Measurements from ENCODE around the gene MAPK8. TPM values are rescaled to one million over a fixed set of nuclear protein-coding genes. Genes with fewer than 3 reads are reported as not detected.

The MAPK8 gene
- total and polyA plus RNA-seq, 2 of the 4 experiments (the other 2 are of a cell fraction), result 41.5 to 54.7 TPM

DNA sequence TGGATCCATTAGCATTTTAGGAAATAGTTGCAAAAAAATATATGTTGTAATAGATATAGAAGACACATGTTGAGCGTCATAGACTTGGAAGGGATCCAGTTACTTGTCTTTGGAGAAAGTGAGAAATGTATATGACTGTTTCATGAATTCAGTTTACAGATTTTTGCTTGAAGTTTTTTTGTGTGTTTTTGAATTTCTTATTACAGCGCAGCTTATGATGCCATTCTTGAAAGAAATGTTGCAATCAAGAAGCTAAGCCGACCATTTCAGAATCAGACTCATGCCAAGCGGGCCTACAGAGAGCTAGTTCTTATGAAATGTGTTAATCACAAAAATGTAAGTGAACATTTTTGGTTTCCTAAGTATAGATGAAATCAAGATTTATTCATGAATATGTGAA, 98.2 kb downstream of the MAPK8 start:
- Histone ChIP-seq H3K9me1 (ENCODE audit: insufficient read depth, low read length) (peaks cover 14% of the 10 kb centered on the region), H4K91ac (ENCODE audit: insufficient read depth, low read depth, low read length) (no peak overlapping the region), H4K8ac (ENCODE audit: low read depth in 2 of 2, low read length in 2 of 2) (peak overlapping the region; percentile 31 to 63; a peak in 2 of 4 replicates), H3K56ac (ENCODE audit: extremely low read depth, insufficient read depth, low read length) (no peak overlapping the region), H3K9ac (ENCODE audit: low read depth, low read length) (no peak overlapping the region), H3K4ac (ENCODE audit: low read depth, low read length) (peak overlapping the region; percentile 34; the same call in 1 of the 2 replicates), H2AK5ac (ENCODE audit: low read depth, low read length) (0 out of 2 replicates have a peak overlapping the region, but pooled peaks have one; percentile 84), H3K14ac (replicated peaks; ENCODE audit: low read depth, low read length) (no peak overlapping the region), H4K5ac (ENCODE audit: low read depth, low read length) (no peak overlapping the region; the same call in 1 of the 2 replicates), H3K27me3 (ENCODE audit: control insufficient read depth, insufficient read depth, low read length) (no peaks in the 10 kb centered on the region), H3K9me3 (ENCODE audit: control insufficient read depth, insufficient read depth, low read length) (no peaks in the 10 kb centered on the region), H3K36me3 (ENCODE audit: control insufficient read depth, insufficient read depth, low read length) (no peaks in the 10 kb centered on the region), H3K4me2 (ENCODE audit: low read depth, low read length) (no peak overlapping the region), H2BK120ac (ENCODE audit: low read depth, low read length) (no peak overlapping the region), H3K23ac (ENCODE audit: low read depth, low read length) (no peak overlapping the region), H2BK15ac (ENCODE audit: low read depth, low read length) (peak overlapping the region; percentile 37; the same call in 1 of the 3 replicates), H2AK9ac (replicated peaks; ENCODE audit: low read depth, low read length, poor library complexity) (no peak overlapping the region), H2AFZ (replicated peaks; ENCODE audit: low read length, poor library complexity) (no peak overlapping the region), H3K18ac (ENCODE audit: low read depth, low read length) (no peak overlapping the region), H3K4me3 (ENCODE audit: insufficient read depth, low read depth, low read length) (no peak overlapping the region), H3K27ac (ENCODE audit: insufficient read depth, low read length) (peak overlapping the region; percentile 78), H3K79me1 (ENCODE audit: low read depth in 1 of 2, low read length in 2 of 2) (peaks cover 8 to 35% of the 10 kb centered on the region in 2 experiments; a peak in 3 of 4 replicates), H3K4me1 (ENCODE audit: control insufficient read depth, insufficient read depth, low read length) (peaks cover 9% of the 10 kb centered on the region), H2BK20ac (ENCODE audit: low read depth, low read length) (peak overlapping the region; percentile 79; the same call in 1 of the 2 replicates), H2BK5ac (ENCODE audit: low read depth, low read length, poor library complexity, severe bottlenecking) (peak overlapping the region; percentile 55), H4K20me1 (ENCODE audit: insufficient read depth, low read length) (peaks cover 11% of the 10 kb centered on the region; the same call in 1 of the 2 replicates)
- dilution Hi-C loops (cut with HindIII; ENCODE audit: low sequenced_read_pairs, unreplicated experiment) (no loop called here), in situ Hi-C loops (cut with MboI; ENCODE audit: low sequenced_read_pairs) (no loop called here), intact Hi-C loops (cut with micrococcal nuclease) (no loop called here)
- ATAC-seq (ENCODE audit: low read depth) (no peak), DNase-seq (peak; percentile 67)
- ChIA-PET POLR2A (ENCODE audit: unreplicated experiment) (no interaction called here), CTCF (no interaction called here)
- peak; percentile 95 for TF ChIP-seq CEBPB (IDR thresholded peaks at IDR 0.05; ENCODE audit: low read depth, low read length)
- TF ChIP-seq MAZ (IDR thresholded peaks at IDR 0.05; ENCODE audit: borderline replicate concordance, low read depth, low read length), result no peak
- WGBS, 2 experiments (ENCODE audit: extremely low coverage in 2 of 2, insufficient read length in 1 of 2), result 40% methylated on average over 1 of the region's 4 CpGs; no CpG with 5 or more reads in 1 of the 2 experiments
- no TSS peak for BruUV-seq (replicated peaks)

Data from IMR-90 (cell line).